Effector CD8-positive, alpha-beta T cell (primary cell): Measurements from ENCODE around the gene PTTG2.
"Not testable (repeated sequence)": the region's sequence is repeated elsewhere in the genome, so short reads cannot be mapped to it uniquely, and the experiment has no call there.

Experiments
- DNase-seq: peaks from one replicate; lab custom pipeline; 2025; lab: John Stamatoyannopoulos, UW
- total RNA-seq, 4 experiments: gene quantifications; one replicate each; lab custom pipeline; 2026; lab: John Stamatoyannopoulos, UW

Gene PTTG2
- total RNA-seq = 0 to 0.18 (median 0.11) reads per million in 4 experiments

DNA sequence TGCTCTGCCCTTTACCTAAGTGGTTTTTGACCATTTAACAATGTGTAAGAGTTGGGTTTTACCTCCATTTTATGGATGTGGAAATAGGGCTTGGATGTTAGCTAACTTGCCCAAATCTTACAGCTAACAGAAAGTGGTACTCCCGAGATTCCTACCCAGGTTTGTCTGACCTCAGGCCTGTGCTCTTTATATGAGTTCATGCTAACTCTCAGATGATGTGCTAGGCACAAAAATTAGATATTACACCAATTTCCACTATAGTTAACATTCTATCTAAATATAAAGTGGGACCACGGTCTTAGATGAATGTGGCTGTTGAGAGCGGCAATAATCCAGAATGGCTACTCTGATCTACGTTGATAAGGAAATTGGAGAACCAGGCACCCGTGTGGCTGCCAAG, at the start of gene PTTG2:
Gene PTTG2 (plus strand): TSS at position 301 of the 400 bp plus-strand sequence. CDS start 37 bp downstream, at position 338.
- no peak for DNase-seq

- DNase-seq = no peak
These were observed 45.7 kb upstream of the PTTG2 start for GRCh38 chr4:37914539-37914938.

DNA sequence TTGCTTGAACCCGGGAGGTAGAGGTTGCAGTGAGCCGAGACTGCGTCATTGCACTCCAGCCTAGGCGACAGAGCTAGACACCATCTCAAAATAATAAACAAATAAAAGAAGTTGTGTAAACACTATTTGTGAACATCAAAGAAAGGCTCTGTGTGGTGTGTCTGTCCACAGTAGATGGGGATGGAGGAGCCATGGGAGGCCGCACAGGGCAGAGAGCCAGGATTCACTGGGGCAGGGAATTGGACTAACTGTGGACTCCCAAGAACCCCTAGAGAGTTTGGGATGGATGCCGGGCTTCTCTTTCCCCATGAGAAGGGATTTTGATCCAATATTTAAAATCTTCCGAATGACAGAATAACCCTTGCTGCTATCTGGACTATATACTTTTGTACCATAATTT, 42.8 kb upstream of the PTTG2 start:
- DNase-seq = no peak

GRCh38 chr4:37918653-37919052, 41.5 kb upstream of the PTTG2 start:
- DNase-seq = no peak

DNA sequence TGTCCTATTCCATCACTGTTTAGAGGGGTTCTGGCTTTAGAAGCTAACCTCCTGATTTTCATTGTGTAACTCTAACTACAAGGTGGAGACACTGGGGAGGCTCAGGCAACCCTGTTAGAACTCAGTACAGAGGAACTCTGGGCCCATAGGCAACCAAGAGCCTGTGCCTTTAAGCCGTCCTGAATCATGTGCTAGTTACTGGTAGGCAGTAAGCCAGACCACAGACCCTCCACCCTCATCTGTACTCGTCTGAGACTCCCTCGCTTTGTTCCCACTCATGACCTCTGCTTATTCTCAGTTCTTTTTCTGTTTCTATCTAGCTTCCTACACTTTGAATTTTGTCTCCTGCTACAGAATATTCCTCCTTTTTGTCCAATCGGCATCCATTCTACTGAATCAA, 37.9 kb upstream of the PTTG2 start:
- no peak for DNase-seq

DNA sequence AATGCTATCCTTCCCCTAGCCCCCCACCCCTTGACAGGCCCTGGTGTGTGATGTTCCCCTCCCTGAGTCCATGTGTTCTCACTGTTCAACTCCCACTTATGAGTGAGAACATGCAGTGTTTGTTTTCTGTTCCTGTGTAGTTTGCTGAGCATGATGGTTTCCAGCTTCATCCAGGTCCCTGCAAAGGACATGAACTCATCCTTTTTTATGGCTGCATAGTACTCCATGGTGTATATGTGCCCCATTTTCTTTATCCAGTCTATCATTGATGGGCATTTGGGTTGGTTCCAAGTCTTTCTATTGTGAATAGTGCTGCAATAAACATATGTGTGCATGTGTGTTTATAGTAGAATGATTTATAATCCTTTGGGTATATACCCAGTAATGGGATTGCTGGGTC, 37.1 kb upstream of the PTTG2 start:
- not testable (repeated sequence) for DNase-seq

- DNase-seq = no peak
These were observed 35.3 kb upstream of the PTTG2 start for GRCh38 chr4:37924946-37925345.

DNA sequence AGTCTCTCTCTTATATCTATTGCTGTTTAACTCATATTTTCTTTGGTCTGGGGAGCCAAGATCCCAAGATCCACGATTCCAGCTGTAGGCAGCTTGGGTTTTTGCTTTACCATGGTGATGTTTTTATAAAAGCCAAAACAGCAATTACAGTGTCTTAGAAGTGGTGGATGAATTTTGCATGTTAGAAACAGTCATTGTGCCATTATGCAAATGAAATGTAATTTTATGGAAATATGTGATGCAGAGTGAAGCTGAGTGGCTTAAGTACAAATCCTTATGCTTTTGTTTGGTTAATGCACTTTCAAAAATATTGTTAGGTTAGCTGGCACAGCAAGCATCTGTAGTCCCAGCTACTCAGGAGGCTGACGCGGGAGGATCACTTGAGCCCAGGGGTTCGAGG, 32.8 kb upstream of the PTTG2 start:
- DNase-seq = no peak

DNA sequence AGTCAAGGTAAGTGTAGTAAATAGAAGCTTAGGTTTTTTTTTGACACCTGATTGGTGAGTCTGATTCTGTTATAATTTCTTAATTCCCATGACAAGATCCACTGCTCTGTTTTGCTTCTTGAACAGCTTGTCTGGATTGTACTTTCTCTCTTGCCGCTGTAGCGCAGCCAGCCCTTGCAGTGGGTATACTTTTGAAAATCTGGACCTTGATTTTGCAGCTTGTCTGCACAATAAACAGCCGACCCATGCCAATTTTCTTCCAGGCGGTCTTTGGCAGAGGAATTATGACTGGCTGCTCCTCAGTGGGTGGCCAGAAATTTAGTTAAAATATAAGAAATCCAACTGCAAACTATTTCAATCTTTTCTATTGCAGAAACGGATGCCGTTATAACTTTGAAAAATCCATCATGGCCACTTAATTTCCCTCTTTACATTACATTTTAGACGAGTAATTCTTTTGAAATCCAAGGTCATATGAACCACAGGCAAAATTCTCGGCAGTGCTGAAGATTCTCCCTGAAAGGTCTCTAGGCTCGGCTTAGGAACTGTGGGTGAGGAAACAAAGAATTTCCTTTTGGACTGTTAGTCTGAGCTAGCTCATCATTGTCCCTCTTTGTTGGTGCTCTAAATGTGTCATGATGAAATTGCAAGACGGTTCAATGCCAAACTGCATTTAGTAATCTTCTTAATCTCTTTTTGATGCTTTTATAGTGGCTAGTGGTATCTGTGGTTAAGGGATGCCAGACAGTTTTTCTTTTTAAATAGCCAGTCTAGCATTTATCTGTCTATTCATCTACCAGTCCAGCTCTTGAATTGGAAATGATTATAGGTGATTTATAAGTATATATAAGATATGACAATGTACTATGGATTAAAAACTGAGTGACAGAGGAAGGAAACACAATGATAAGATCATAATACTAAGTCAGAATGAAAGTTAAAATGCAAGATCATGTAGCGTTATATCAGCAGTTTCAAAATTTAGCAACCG, 31.5 kb upstream of the PTTG2 start:
- no peak for DNase-seq

DNA sequence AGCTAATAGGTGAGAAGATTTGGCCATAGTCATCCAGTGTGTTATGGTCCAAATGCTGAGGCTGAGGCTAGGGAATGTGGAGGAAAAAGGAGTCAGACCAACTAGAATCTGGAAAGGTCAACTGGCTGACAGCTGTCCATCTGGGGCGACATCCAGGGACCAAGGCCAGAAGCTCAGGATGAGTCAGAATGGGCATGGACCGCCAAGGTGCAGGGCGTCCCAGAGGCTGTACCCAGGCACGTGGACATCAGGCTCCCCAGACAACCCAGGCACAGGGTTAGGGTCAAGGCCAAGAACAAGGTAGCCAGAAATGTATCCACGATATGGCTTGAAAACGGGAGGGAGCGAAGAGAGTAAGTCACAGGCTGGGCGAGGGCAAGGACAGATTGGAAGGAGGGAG, 26.1 kb upstream of the PTTG2 start:
- DNase-seq = no peak

DNA sequence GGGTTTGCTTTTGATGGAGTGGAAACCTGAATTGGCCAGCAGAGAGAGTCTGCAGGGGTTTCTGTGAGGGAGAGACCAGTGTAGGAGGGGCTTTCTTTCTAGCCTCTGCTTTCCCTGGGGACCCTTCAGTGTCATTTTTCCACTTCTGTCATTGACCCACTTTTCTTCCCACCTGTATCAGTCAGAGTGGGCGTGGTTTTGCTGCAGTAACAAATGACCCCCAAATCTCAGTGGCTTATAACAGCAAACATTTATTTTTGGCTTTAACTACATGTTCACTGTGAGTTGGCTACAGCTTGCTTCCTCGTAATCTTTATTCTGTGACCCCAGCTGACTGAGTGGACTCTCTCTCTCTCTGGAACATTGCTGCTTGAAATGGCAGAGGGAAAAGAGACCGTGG, 25.6 kb upstream of the PTTG2 start:
- DNase-seq = no peak

DNA sequence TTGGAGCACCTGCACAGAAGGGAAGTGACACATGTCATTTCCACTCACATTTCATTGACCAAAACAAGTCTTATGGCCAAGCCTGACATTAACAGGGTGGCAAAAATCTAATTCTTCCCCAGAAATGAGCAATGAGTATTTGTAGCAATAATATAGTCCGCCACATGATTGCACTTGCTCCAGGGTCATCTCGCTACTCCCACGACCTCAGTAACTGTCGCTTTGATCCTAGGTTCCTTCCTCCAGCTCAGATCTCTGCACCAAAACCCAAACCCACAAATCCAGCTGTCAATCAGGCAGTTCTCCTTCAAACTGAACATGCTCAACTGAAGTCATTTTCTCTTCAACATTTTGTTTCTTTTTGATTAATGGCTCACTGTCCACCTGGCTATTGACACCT, 25.2 kb upstream of the PTTG2 start:
- no peak for DNase-seq

GRCh38 chr4:37936889-37937498, 23.2 kb upstream of the PTTG2 start:
- DNase-seq = no peak

GRCh38 chr4:37938208-37938607, 22.0 kb upstream of the PTTG2 start:
- no peak for DNase-seq

DNA sequence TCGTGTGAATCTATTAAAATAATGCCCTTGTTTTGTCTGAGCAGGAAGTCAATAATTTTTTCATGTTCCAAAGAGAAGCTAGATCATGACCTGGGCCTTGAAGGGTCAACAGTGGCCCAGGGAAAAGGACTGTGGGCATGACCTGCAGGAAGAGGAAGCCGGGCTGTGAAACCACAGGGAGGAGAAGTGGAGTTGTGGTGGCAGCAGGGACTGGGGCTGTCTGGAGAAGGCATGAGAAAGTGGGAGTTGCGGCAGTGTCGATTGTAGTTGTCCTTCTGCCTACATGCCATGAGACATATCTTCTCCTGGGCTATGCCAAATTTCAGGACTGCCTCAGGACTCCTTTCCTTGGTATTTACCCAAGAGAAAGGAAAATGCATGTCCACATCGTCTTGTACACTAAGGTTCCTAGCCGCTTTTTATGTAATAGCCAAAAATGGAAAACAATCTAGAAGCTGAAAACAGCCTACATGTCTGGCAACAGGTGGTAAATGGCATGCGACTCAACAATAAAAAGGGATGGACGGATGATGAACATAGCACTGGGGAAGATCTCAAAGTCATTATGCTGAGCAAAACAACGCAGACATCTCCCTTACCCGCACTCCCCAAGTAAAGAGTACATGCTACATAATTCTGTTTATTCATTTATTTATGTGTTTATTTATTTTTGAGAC, 13.6 kb upstream of the PTTG2 start:
- no peak for DNase-seq

DNA sequence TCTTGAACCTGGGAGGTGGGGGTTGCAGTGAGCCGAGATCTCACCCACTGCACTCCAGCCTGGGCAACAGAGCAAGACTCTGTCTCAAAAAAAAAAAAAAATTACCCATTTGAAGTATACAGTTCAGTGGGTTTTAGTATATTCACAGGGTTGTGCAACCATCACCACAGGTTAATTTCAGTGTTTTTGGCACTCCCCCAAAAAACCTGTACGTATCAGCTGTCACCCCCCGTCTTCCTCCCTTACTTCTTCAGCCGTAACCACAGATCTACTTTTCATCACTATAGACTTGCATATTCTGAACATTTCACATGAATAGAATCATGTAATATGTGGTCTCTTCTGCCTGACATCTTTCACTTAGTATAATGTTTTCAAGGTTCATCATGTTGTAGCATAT, 11.7 kb upstream of the PTTG2 start:
- no peak for DNase-seq

DNA sequence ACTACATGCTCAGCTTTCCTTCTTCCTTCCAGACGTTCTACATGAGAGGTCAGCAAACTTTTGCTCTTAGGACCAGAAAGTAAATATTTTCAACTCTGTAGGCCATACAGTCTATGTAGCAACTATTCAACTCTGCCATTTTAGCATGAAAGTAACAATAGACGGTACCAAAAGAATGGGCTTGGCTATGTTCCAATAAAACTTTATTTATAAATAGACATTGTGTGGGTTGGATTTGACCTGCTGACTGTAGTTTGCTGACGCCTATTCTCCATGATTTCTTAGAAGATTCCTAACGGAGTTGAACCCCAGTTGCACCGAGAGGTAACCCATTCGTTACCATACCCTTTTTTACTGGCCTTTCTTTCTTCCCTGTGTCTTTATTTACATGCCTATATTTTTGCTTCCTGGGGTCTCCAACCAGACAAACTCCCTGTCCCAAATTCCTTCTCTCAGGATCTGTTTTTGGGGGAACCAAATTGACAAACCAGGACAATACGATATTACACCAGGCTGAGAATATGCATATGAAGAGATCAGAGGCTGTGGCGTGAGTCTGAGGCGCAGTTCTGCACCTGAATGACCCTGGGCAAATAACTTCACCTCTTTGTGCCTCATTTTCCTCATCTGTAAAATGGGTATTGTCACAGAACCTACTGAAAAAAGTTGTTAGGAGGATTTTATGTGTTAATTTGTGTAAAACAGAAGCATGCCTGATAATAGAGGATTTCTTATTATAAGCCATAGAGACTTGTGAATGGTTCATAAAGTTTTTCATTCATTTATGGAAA, 10.4 kb upstream of the PTTG2 start:
- no peak for DNase-seq

DNA sequence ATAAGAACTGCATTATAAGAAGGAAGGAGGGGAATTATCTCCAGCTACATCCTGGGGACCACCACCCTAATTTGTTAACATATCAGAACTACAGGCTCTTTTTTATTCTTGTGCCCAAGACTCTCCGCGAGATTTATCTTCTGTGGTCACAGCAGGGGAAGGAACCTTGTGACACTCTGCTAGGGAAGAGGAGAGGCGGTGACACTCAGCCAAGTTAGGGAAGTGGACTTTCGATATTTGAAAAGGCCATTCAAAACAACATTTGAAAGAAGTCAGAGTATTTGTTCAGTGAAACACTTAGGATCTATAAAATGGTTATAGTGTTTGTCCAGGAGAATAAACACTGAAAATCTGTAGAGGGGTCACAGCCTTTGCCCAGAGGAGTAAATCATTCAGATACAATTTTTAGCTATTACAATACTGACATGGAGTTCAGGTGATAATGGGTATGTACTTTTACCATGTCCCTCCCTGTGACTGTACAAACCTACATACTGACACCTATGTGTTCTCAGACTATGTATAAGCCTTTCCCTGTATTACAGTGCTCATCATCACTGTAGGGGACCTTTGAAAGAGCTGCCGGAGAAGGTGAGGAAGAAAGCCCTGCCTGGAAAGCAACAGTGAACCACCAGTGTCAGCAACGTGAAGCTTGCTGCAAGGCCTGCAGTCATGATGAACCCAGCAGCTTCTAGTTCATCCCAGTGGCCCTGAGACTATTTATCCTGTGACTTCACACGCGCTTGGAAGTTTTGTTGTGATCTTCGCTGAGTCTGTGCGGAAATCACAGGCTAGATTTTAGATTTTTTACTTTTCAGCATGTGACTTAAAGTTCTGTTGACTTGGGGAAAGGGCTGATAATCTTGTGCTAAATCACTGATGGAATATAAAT, 8.5 kb upstream of the PTTG2 start:
- DNase-seq = no peak

- DNase-seq = no peak
These were observed 7.0 kb upstream of the PTTG2 start for GRCh38 chr4:37953156-37953555.

DNA sequence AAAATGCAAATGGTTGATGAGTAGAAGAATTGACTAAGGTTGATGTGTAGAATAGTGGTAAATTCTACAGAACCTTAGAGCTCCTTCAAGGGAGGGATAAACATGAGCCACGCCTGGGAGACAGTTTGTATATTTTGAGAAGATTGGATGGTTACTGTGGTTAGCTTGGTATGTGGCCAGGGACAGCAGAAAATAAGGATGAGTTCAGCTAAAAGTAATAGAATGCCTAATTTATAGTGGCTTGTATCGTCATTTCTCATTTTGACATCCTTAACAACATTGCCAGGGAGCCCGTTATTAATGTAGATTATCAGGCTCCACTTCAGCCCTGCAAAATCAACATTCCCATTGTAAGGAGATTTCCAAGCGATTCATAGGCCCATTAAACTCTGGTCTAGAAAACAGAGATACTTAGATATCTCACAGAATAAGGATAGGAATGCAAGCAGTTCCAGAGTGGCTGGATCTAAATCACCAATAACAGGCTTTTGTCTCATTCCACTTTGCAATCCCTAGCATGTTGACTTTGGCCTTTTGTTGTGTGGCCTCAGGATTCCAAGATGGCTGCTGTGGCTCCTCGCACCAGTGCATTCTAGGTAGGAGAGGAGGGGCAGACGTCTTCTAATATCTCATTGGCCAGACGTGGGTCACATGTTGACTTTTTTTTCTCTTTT, 6.4 kb upstream of the PTTG2 start:
- no peak for DNase-seq
